Lower leg skin (tissue), 4 donors: ENCODE data around the gene HSP90AB1. TPM values are rescaled to one million over a fixed set of nuclear protein-coding genes. Genes with fewer than 3 reads are reported as not detected.
A peak's percentile ranks its signal among the peaks of the same experiment; 100 is the strongest.

ENCODE experiments used
- DNase-seq, 2 donors: peaks; one replicate each; pipeline ENCODE4 v3.0.0-alpha.2; 2019; ENCODE audit warnings: low spot score in 2 of 2
- H3K4me3 ChIP-seq: fragments of 200-600 bp; sonication (generic); 2 replicates; pipeline ENCODE4 v1.5.1; 2017; ENCODE audit warnings: mild to moderate bottlenecking, low read depth; ENCODE audit not compliant: poor library complexity, severe bottlenecking
- CTCF ChIP-seq, 3 donors: fragments of 450-650 bp; IDR thresholded peaks; one replicate each; pipeline ENCODE4 v1.5.1; 2016; ENCODE audit warnings: antibody characterized with exemption in 3 of 3, mild to moderate bottlenecking in 3 of 3, moderate library complexity in 2 of 3
- POLR2A ChIP-seq, 2 donors: fragments of 450-650 bp; IDR thresholded peaks; one replicate each; pipeline ENCODE4 v1.6.1; 2016 to 2017; ENCODE audit warnings: antibody characterized with exemption in 2 of 2, mild to moderate bottlenecking in 1 of 2, moderate library complexity in 1 of 2
- WGBS, 2 donors: methylation state at CpG; one replicate each; pipeline ENCODE4 v1.1.5; 2018; 5-methylcytosine and 5-hydroxymethylcytosine counted together
- intact Hi-C: fragments of 100-400 bp; cut with DNase I; formaldehyde crosslinking; loops from one replicate; pipeline ENCODE4 v1.15.0; 2023; ENCODE audit warnings: low total_unique reads
- total RNA-seq, 4 donors: library from RNA; depleted of rRNA; stranded (reverse); fragments of >200 nt; gene quantifications; one replicate each; pipeline ENCODE4 v1.1.0, GENCODE V29; 2016

The HSP90AB1 gene
- total RNA-seq, 4 donors from 2014 or later, result 505 to 604 (median 551) TPM

GRCh38 chr6:44216677-44217331 lies 30.1 kb upstream of the HSP90AB1 start, which contains the start of gene MYMX:
Gene MYMX (plus strand): TSS chr6:44216926. CDS start chr6:44217472, 546 bp downstream.
- TF ChIP-seq CTCF (IDR thresholded peaks at IDR 0.05) (no peak), POLR2A (IDR thresholded peaks at IDR 0.05) (no peak)
- DNase-seq, result no peak
- H3K4me3 ChIP-seq, result no peak within 1 kb of the TSS
- 22 to 36% methylated on average over 7 of the region's 7 CpGs for WGBS, 2 donors
- intact Hi-C loops, result no loop called here

- no peak for DNase-seq
- TF ChIP-seq CTCF (IDR thresholded peaks at IDR 0.05) (no peak), POLR2A (IDR thresholded peaks at IDR 0.05) (no peak)
- intact Hi-C loops, result no loop called here
- H3K4me3 ChIP-seq, result no peak overlapping the region
- 74% methylated on average over 16 of the region's 16 CpGs for WGBS, 2 donors
These were observed 29.4 kb upstream of the HSP90AB1 start for GRCh38 chr6:44217332-44218143.

GRCh38 chr6:44219053-44219814 lies 27.7 kb upstream of the HSP90AB1 start:
- WGBS, 2 donors, result 5 to 13% methylated on average over 10 to 29 of the region's 45 CpGs
- peak; percentile 70 to 97 for DNase-seq
- intact Hi-C loops, result no loop called here
- TF ChIP-seq CTCF (IDR thresholded peaks at IDR 0.05) (no peak), POLR2A (IDR thresholded peaks at IDR 0.05) (no peak)
- H3K4me3 ChIP-seq, result no peak overlapping the region

GRCh38 chr6:44219815-44220784 lies 26.8 kb upstream of the HSP90AB1 start:
- intact Hi-C loops, result no loop called here
- no peak for DNase-seq
- TF ChIP-seq CTCF (IDR thresholded peaks at IDR 0.05) (no peak), POLR2A (IDR thresholded peaks at IDR 0.05) (no peak)
- 50 to 59% methylated on average over 26 to 28 of the region's 28 CpGs for WGBS, 2 donors
- no peak overlapping the region for H3K4me3 ChIP-seq

- 56 to 64% methylated on average over 4 of the region's 4 CpGs for WGBS, 2 donors
- intact Hi-C loops, result no loop called here
- DNase-seq, result no peak
- TF ChIP-seq POLR2A (IDR thresholded peaks at IDR 0.05) (no peak), CTCF (IDR thresholded peaks at IDR 0.05) (no peak)
- H3K4me3 ChIP-seq, result no peak overlapping the region
These were observed 26.0 kb upstream of the HSP90AB1 start for GRCh38 chr6:44220913-44221290.
